ENCODE results near the gene DHX9.

Gene DHX9

DNA sequence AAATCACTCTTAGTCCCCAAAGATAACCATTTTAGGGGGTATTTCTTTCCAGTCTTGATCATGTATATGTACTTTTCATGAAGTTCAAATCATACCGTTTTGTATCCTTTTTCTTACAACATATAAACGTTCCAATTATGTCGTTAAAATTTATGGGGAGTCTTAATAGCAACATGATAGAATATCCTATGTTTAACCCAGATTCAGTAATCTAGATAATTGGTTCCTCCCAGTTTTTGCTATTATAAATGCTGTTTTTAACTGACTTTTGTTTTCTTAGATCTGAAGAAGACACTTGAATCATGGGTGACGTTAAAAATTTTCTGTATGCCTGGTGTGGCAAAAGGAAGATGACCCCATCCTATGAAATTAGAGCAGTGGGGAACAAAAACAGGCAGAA, 3.1 kb downstream of the DHX9 start:
- DNase-seq, result no peak

DNA sequence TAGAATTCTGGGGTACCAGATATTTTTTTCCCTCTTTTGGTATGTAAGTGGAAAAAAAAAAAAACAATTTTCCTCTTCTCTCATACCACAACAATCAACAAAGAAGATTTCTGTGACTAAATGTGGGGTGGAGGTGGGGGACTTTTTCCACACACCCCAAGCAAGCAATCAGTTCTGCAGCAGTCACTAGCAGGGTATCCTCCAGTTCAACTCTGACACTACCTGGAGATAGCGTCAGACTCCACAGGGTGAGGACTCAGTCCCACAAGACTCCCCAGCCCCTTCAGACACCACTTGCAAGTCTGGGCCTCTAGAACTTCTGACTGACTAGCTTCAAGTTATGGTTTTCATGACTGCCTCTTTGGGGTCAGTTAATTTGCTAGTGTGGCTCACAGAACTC, 6.2 kb downstream of the DHX9 start:
- DNase-seq, result no peak

DNA sequence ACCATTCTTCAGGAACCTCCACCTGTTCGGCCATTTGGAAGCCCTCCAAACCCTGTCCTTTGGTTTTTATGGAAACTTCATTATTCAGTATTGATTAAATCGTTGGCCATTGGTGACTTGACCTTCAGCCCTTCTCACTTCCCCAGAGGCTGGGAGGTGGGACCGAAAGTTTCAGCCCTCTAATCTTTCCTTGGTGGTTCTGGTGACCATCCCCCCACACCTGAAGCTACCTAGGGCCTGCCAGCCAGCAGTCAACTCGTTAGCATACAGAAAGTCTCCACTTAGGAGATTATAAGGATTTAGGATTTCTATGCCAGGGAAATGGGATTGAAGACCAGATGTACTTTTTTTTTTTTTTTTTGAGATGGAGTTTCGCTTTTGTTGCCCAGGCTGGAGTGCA, 6.7 kb downstream of the DHX9 start:
- no peak for DNase-seq

DNA sequence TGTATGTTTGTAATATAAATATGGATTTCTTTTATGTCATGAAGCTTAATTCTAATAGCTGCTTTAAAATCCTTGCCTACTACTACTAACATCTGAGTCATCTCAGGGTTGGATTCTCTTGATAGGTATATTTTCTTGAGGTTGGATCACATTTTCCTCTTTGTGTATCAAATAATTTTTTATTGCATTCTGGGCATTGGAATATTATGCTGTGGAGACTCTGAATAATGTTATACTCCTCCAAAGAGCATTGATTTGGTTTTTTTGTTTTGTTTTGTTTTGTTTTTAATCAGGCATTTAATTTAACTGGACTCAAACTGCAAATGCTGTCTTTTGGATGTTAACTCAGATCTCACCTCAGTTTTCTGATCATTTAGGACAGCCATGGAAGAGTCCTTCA, 8.0 kb downstream of the DHX9 start:
- DNase-seq, result no peak

DNA sequence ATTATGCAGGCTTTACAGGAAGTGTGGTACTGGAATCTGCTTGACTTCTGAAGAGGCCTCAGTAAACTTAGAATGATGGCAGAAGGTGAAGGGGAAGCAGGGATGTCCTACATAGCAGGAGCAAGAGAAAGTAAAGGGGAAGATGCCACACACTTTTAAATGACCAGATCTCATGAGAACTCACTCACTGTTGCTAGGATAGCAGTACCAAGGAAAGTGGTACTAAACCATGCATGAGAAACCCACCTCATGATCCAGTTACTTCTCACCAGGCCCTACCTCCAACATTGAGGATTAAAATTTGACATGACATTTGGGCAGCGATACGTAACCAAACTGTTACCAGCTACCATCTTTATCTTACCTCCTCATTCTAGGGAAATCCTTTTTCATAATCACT, 9.6 kb downstream of the DHX9 start:
- no peak for DNase-seq

DNA sequence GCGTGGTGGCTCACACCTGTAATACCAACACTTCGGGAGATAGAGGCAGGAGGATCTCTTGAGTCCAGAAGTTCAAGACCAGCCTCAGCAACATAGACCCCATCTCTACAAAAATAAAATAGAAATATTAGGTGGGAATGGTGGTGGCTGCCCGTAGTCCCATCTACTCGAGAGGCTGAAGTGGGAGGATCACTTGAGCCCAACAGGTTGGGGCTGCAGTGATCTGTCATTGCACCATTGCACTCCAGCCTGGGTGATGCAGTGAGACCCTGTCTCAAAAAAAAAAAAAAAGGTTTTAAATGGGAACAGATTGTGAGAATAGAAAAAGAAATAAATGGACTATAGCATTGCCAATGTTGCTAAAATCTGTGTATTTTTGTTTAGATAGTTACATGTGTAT, 11.2 kb downstream of the DHX9 start:
- no peak for DNase-seq

DNA sequence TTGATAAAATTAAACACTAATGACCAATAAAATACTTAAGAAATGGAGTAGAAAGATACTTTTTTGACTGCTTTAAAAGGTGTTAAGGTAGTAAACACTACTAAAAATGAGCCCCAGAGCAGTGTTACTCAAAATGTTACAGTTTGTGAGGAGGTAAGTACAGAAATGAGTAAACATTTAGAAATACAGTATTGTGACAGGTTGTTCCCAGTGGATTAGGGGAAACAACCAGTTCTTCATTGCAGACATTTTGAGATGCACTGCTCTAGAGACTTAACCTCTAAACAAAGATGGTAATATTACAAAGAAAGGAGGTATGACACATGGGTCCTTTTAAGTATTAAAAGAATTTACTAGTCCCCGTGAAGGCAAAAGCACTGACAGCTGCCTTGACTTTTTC, 12.7 kb downstream of the DHX9 start:
- DNase-seq, result no peak

DNA sequence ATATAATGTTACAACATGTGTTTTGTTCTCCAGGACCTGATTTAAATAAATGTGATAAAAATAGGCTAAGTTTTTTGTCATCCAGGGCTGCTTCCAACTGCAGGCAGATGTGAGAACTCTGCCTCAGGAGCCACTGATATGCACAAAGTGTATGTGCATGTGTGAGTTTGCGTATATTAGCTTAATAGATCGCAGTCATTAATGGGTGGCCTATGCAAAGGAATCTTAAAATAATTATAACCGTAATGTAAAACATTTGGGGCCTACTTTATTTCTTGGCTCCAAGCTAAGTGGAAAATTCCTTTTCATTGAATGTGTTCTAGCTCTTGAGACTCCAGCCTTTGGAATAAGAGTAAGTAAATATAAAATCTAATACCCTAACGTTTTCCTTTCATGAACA, 16.8 kb downstream of the DHX9 start:
- DNase-seq, result no peak

DNA sequence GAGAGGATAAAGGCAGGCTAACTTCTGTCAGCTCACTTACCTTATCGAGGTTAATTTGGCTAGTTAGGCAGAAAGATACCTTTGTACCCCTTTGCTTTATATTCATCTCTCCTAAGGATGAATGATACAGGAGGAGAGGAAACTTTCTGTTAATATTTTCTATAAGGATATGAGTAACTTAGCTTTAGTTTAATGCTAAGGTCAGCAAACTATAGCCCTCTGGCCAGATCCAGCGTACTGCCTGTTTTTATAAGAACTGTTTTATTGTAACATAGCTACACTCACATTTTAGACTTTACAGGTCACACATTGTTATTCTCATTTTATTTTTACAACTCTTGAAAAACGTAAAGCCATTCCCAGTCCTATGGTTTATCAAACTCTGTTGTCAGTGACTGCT, 18.1 kb downstream of the DHX9 start:
- no peak for DNase-seq

DNA sequence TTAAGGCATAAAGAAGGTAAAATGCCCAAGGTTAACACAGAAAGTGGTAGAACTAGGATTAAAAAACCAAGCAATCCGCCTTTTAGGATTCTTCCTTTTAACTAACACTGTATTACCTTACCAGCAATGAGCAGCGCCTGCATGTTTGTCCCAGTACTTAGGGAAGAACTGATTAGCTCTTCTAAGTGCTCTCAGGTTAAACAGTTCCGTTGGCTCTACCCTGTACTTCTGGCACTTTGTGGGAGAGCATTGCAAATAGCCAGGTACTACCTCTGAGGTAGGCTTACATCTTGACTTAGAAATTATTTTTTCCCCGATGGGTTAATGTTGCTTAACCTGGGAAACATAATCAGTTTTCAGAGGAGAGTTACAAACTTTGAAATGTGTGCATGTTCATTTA, 21.5 kb downstream of the DHX9 start:
- no peak for DNase-seq

DNA sequence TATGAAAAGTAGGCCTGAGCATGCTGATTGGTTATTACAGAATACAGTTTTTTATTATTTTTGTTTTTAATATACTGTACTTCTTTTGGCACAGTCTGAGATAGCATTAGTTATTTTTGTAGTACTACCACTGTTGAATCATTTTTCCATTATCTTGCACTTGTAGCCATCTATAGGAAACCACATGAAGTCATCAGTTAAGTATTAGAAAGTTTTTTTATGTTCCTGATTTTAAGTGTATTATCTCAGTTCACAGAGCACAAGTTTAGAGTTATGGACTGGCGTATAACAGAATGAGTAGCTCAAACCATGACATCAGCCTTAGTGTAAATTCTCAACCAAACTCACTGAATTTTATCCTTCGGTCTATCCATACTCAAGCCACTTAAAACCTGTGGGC, 22.8 kb downstream of the DHX9 start:
- DNase-seq, result no peak

DNA sequence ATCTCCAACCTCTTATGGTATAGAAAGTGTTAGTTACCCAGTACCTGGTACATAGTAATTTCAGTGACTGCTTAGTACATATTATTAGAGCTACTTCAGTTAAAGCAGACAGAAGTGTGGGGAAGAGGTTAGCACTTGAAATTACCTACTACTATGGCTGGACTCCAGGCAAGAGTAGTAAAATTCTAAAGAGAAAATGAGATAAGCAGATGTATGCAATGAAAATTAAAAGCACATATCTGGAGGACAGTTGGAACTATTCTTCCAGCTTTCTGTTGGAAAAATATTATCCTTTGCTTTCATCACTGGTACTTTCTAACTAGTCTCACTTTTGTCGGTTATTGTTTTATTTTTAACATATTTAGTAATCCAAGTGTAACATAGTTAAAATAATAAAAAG, 23.7 kb downstream of the DHX9 start:
- no peak for DNase-seq

DNA sequence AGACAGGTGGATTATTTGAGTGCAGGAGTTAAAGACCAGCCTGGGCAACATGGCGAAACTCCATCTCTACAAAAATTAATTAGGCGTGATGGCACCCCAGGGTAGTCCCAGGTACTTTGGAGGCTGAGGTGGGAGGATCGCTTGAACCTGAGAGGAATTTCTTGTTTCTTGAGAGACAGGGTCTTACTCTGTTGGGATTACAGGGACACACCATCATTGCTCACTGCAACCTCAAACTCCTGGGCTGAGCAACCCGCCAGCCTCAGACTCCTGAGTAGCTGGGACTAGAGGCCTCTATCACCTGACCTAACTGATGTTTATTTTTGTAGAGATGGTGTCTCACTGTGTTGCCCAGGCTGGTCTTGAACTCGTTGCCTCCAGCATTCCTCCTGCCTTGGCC, 24.8 kb downstream of the DHX9 start:
- no peak for DNase-seq

DNA sequence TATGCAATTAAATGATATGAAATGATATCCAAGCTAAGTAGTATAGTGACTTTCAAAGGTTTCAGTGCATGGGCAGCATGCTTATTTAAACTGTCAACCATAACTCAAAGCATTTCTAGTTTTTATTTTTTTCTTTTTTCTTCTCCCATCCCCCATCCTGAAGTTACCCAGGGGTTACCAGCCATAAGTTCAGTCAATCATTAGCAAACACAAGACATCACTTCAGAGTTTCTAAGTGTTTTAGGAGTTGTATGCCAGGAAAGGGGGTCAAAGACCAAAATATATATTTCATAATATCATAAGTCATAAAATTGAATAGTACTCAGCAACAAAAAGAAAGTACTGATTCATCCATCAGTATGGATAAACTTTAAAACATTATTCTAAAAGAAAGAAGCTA, 28.7 kb downstream of the DHX9 start:
- no peak for DNase-seq

DNA sequence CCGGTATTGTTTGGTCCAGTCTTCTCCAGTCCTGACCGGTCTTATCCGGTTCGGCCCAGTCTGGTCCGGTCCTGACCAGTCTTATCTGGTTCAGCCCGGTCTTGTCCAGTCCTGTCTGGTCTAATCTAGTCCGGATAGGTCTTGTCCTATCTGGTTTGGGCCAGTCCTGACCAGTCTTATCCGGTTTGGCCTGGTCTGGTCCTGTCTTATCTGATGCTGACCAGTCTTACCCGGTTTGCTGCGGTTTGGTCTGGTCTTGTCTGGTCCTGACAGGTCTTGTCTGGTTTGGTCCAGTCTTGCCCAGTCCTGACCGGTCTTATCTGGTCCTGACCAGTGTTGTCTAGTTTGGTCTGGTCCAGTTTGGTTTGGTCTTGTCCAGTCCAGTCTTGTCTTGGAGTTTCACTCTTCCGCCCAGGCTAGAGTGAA, 30.1 kb downstream of the DHX9 start:
- DNase-seq, result no peak

DNA sequence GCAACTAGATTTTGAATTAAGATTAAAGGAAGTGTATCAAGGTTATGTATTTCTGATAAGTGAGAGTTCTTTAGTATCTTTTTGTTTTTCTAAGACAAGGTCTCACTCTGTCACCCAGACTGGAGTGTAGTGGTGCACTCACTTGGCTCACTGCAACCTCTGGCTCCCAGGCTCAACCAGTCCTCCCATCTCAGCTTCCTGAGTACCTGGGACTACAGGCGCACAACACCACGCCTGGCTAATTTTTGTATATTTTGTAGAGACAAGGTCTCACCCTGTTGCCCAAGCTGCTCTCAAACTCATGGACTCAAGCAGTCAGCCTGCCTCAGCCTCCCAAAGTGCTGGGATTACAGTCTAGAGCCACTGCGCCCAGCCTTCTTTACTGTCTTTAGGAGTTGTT, 33.7 kb downstream of the DHX9 start:
- no peak for DNase-seq

DNA sequence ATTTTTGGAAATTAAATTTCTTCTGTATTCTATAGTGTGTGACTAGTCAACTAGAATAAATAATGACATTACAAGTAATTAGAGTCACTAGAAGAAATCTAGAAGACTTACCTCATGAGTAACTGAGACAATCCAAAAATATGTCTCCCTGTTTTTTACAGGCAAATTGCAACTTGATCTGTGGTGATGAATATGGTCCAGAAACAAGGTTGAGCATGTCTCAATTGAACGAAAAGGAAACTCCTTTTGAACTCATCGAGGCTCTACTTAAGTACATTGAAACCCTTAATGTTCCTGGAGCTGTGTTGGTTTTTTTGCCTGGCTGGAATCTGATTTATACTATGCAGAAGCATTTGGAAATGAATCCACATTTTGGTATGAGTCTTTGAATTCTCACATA, 36.7 kb downstream of the DHX9 start:
- no peak for DNase-seq

DNA sequence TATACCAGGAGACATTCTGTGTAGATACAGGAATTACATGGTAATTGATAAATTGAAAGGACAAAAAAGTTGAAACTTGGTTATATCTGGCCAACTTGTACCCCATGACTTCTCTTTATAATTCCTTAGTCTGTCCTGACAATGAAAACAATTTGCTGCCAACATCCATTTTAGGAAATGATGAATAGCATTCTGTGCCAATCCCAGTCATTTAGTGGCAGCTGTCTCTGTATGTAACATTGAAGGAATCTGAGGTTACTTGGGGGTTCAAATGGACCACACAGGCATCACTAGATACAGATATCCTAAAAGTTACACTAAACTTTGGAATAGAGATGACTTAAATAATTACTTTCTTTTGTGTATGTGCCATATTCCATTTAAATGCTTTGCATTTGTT, 38.2 kb downstream of the DHX9 start:
- no peak for DNase-seq

DNA sequence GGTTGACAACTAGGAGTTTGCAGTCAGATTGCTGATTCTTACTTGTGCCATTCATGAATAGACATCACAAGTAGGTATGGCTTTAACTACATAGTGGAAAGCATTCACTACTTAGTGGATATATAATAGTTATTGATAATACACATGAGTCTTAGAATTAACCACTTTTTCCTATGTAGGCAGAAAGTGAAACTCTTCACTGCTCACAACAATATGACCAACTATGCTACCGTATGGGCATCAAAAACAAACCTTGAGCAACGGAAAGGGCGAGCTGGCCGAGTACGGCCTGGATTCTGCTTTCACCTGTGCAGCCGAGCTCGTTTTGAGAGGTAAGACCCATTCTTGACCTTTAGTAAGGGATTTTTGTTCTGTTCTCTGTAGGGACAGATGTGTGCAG, 38.7 kb downstream of the DHX9 start:
- no peak for DNase-seq

DNA sequence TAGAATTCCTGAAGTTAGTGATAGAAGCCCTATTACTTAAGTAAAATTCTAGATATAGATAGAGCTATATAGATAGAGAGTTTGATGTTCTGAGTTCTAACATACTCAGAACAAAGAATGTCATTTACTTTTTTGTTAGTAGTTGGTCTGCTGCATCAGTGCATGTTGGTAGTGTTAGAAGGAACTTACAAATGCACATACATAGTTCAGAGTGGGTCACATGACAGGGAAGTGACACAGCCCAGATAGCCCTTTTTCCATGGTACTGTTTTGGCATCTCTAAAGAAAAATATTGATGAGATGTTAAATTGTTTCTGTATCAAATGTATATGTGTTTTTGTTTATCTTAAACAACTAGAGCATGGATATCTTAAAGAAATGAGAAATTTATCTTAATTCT, 45.7 kb downstream of the DHX9 start:
- DNase-seq, result no peak

DNA sequence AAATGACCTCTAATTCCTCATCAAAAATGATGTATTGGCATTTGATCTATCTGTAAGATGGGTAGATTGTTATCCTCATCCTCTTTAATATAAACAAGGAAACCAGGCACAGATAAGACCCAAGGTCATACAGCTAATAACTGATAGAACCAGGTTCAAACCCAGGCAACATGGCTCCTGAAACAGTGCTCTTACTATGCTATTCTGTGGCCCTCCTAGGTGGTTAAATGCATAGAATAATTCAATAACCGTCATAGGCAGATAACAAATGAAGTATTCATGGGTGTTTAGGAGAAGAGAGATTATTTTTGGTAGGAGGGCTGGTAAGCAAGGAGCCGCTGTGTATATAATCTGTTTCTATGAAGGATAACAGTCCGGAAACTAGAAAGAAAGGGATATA, 46.4 kb downstream of the DHX9 start:
- DNase-seq, result no peak

DNA sequence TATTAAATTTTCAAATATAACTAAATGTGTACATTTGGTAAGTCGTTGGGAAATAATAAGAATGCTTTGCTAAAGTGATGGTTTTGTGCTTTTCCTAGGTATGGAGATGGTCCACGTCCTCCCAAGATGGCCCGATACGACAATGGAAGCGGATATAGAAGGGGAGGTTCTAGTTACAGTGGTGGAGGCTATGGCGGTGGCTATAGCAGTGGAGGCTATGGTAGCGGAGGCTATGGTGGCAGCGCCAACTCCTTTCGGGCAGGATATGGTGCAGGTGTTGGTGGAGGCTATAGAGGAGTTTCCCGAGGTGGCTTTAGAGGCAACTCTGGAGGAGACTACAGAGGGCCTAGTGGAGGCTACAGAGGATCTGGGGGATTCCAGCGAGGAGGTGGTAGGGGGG, 47.8 kb downstream of the DHX9 start:
- no peak for DNase-seq

DNA sequence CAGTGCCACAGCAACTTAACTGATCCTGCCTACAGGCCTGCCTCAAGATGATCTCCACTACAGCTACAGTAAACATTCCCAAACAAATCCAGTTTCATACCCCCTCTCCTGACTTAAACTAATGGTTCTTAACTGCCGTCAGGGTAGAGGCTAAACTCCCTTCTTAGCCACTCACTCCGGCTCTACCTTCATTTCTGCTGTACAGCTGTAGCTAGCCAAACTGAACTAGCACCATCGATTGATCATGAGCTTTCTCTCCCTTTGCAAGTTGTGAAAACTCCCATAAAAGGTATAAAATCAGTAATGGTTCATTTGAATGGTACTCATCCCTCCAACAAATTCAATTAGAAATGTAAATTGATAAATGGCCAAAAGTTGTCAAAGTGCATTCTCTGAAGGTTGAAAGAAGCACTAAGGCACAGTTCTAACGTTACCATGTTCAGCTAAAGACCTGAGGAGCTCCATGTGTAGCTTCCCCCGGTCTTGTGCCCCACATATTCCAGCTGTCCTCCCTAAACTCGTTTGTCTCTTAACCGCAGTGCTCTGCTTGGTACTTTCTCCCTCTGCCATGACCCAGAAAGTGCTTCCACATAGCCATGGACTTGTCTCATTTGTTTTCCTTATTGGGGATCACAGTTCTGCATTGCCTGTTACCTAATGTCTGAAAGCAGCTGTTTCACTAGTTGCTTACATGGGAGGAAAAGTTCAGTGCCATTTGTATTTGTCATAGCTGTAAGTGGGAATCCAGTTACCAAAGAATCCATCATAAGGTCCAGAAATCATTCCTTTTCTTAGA, 49.8 kb downstream of the DHX9 start:
- no peak for DNase-seq

DNA sequence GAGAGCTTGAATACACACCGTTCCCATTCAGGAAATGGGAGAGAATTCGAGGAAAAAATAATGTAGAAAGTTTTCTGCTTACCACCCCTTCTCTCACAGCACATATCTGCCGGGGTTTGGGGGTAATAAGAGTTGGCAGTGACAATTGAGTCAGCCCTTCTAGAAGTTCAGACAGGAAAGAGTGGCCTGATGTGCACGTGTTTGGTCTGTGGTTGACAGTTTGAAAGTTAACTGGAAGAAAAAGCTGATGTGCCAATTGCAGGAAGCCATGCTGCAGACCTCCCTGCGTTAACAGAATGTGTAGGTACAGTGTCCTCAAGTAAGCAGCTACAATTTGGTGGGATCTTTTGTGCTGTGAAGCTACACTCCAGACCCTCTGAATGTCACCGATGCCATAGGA, 50.9 kb downstream of the DHX9 start:
- DNase-seq, result no peak

DNA sequence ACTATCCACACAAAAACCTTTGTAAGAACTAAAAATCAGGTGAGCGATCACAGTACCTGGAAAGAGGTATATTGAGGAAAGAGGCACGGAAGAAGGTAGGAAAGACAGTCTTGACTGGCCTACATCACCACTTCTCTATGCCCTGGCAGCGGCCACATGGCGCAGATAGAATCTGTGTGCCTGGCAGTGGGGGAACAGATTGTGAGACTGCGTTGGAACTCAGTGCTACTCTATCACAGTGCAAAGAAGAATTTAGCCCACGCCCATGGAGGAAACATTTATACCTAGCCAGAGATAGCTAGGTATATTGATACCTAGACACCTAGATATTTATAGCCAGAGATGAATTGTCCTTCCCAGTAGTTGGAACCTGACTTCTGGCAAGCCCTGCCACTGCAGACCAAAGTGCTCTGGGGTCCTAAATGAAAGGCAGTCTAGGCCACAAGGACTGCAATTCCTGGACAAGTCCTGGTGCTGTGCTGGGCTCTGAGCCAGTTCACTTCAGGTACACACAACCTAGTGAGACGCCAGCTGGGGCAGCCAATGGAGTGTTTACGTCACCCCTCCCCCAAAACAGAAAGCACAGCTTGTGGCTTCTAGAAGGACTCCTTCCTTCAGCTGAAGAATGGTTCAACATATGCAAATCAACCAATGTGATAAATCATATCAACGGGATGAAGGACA, 51.9 kb downstream of the DHX9 start:
- DNase-seq, result no peak
